ENCODE results near the gene QRFPR. TPM values are rescaled to one million over a fixed set of nuclear protein-coding genes. Genes with fewer than 3 reads are reported as not detected.

The QRFPR gene
- polyA plus RNA-seq, 1 donor (not counting 4 experiments of a cell fraction or from before 2014, with no cell fraction given) = 0.38 TPM

GRCh38 chr4:121330180-121330665 is 50.6 kb downstream of the QRFPR start:
- no peaks in the 10 kb centered on the region for H3K27me3 ChIP-seq (ENCODE audit: control insufficient read depth, extremely low read depth, insufficient read depth, low read length)
- TF ChIP-seq EZH2 (IDR thresholded peaks at IDR 0.05; ENCODE audit: low read length) (no peak), CTCF (optimal IDR thresholded peaks at IDR 0.05 in 1 of 3, IDR thresholded peaks at IDR 0.05 in 1 of 3, conservative IDR thresholded peaks at IDR 0.05 in 1 of 3; ENCODE audit: extremely low read depth in 1 of 3, insufficient read depth in 2 of 3, low read length in 3 of 3) (no peak)
- DNase-seq (ENCODE audit: low read depth, low spot score) (no peak), FAIRE-seq (no peak)
- H3K4me3 ChIP-seq (ENCODE audit: control insufficient read depth in 2 of 3, extremely low read depth in 1 of 3, insufficient read depth in 2 of 3, low read depth in 1 of 3, low read length in 3 of 3) = no peak overlapping the region
- dilution Hi-C loops (cut with MboI; ENCODE audit: extremely low pct_ligation_motif_present, low sequenced_read_pairs) = no loop called here
- H2AFZ ChIP-seq (ENCODE audit: control insufficient read depth, low read length) = no peak overlapping the region
- no peaks in the 10 kb centered on the region for H3K36me3 ChIP-seq (ENCODE audit: control insufficient read depth in 2 of 2, extremely low read depth in 1 of 2, insufficient read depth in 2 of 2, low read length in 2 of 2)
- H3K9me3 ChIP-seq (ENCODE audit: control insufficient read depth, low read depth, low read length) = no peaks in the 10 kb centered on the region
- no peak overlapping the region for H3K27ac ChIP-seq (ENCODE audit: control insufficient read depth, insufficient read depth, low read length)
- H3K9ac ChIP-seq (ENCODE audit: control insufficient read depth, extremely low read depth, insufficient read depth, low read length) = no peak overlapping the region
- no peaks in the 10 kb centered on the region for H3K9me1 ChIP-seq (ENCODE audit: control insufficient read depth, extremely low read depth, insufficient read depth, low read length)
- H3K4me1 ChIP-seq (ENCODE audit: control insufficient read depth, extremely low read depth, insufficient read depth, low read length) = no peaks in the 10 kb centered on the region
- no peaks in the 10 kb centered on the region for H3K79me2 ChIP-seq (ENCODE audit: control insufficient read depth, insufficient read depth, low read length)
- no peak overlapping the region for H3K4me2 ChIP-seq (ENCODE audit: control insufficient read depth, extremely low read depth, insufficient read depth, low read depth, low read length)
- no peaks in the 10 kb centered on the region for H4K20me1 ChIP-seq (ENCODE audit: control insufficient read depth, extremely low read depth, insufficient read depth, low read length)

- Histone ChIP-seq H3K79me2 (ENCODE audit: control insufficient read depth, insufficient read depth, low read length) (no peaks in the 10 kb centered on the region), H3K9ac (ENCODE audit: control insufficient read depth, extremely low read depth, insufficient read depth, low read length) (no peak overlapping the region), H3K4me2 (ENCODE audit: control insufficient read depth, extremely low read depth, insufficient read depth, low read depth, low read length) (no peak overlapping the region), H2AFZ (ENCODE audit: control insufficient read depth, low read length) (no peak overlapping the region), H3K36me3 (ENCODE audit: control insufficient read depth in 2 of 2, extremely low read depth in 1 of 2, insufficient read depth in 2 of 2, low read length in 2 of 2) (no peaks in the 10 kb centered on the region), H3K9me3 (ENCODE audit: control insufficient read depth, low read depth, low read length) (no peaks in the 10 kb centered on the region), H3K9me1 (ENCODE audit: control insufficient read depth, extremely low read depth, insufficient read depth, low read length) (no peaks in the 10 kb centered on the region), H3K27me3 (ENCODE audit: control insufficient read depth, extremely low read depth, insufficient read depth, low read length) (no peaks in the 10 kb centered on the region), H4K20me1 (ENCODE audit: control insufficient read depth, extremely low read depth, insufficient read depth, low read length) (no peaks in the 10 kb centered on the region), H3K27ac (ENCODE audit: control insufficient read depth, insufficient read depth, low read length) (no peak overlapping the region), H3K4me3 (ENCODE audit: control insufficient read depth in 2 of 3, extremely low read depth in 1 of 3, insufficient read depth in 2 of 3, low read depth in 1 of 3, low read length in 3 of 3) (no peak overlapping the region), H3K4me1 (ENCODE audit: control insufficient read depth, extremely low read depth, insufficient read depth, low read length) (no peaks in the 10 kb centered on the region)
- TF ChIP-seq CTCF (optimal IDR thresholded peaks at IDR 0.05 in 1 of 3, IDR thresholded peaks at IDR 0.05 in 1 of 3, conservative IDR thresholded peaks at IDR 0.05 in 1 of 3; ENCODE audit: extremely low read depth in 1 of 3, insufficient read depth in 2 of 3, low read length in 3 of 3) (no peak), EZH2 (IDR thresholded peaks at IDR 0.05; ENCODE audit: low read length) (no peak)
- dilution Hi-C loops (cut with MboI; ENCODE audit: extremely low pct_ligation_motif_present, low sequenced_read_pairs) = no loop called here
- DNase-seq (ENCODE audit: low read depth, low spot score) (no peak), FAIRE-seq (no peak)
Measured at GRCh38 chr4:121326597-121326996, 54.2 kb downstream of the QRFPR start.
